HG02642 (cell line): ENCODE data around the gene WDR31.
"Not testable (repeated sequence)": the region's sequence is repeated elsewhere in the genome, so short reads cannot be mapped to it uniquely, and the experiment has no call there.

Experiments
- ATAC-seq: cut with Tn5 transposase; IDR thresholded peaks from one replicate; pipeline ENCODE4 v1.9.1; 2021; ENCODE audit warnings: mild to moderate bottlenecking; ENCODE audit not compliant: unreplicated experiment, poor library complexity

WDR31 gene

GRCh38 chr9:113340011-113340699 is at the start of gene WDR31:
TSS of gene WDR31 (minus strand) at chr9:113340275. CDS start at chr9:113332022, 8,253 bp downstream.
- ATAC-seq = peak; percentile 99

- no peak for ATAC-seq
These were observed 49.4 kb upstream of the WDR31 start for GRCh38 chr9:113389451-113389850.

GRCh38 chr9:113388833-113389232 is 48.8 kb upstream of the WDR31 start:
- no peak for ATAC-seq

GRCh38 chr9:113387560-113388230 is 47.6 kb upstream of the WDR31 start:
- no peak for ATAC-seq

- no peak for ATAC-seq
These were observed 46.7 kb upstream of the WDR31 start for GRCh38 chr9:113386571-113387393.

GRCh38 chr9:113381909-113382411 is 41.9 kb upstream of the WDR31 start:
- ATAC-seq = no peak

GRCh38 chr9:113381441-113381840 is 41.4 kb upstream of the WDR31 start:
- ATAC-seq = not testable (repeated sequence)

- ATAC-seq = peak; percentile 52
These were observed 40.8 kb upstream of the WDR31 start for GRCh38 chr9:113380869-113381378.

- not testable (repeated sequence) for ATAC-seq
These were observed 39.7 kb upstream of the WDR31 start for GRCh38 chr9:113379829-113380210.

GRCh38 chr9:113379094-113379828 is 39.2 kb upstream of the WDR31 start:
- not testable (repeated sequence) for ATAC-seq

GRCh38 chr9:113376634-113377567 is 36.8 kb upstream of the WDR31 start, which contains the start of gene HDHD3:
TSS of gene HDHD3 (minus strand) at chr9:113376986. CDS start at chr9:113374354, 2,632 bp downstream.
- ATAC-seq = peak; percentile 87

GRCh38 chr9:113375057-113376023 is 35.3 kb upstream of the WDR31 start:
- no peak for ATAC-seq

- ATAC-seq = no peak
These were observed 33.8 kb upstream of the WDR31 start for GRCh38 chr9:113373676-113374392.

- ATAC-seq = no peak
These were observed 33.2 kb upstream of the WDR31 start for GRCh38 chr9:113373256-113373655.

GRCh38 chr9:113372059-113372458 is 32.0 kb upstream of the WDR31 start:
- ATAC-seq = no peak

GRCh38 chr9:113370806-113371325 is 30.8 kb upstream of the WDR31 start:
- no peak for ATAC-seq

GRCh38 chr9:113369855-113370140 is 29.7 kb upstream of the WDR31 start:
- no peak for ATAC-seq
